GM18907 (cell line): Measurements from ENCODE around the gene HHAT.

Experiments
- ATAC-seq: cut with Tn5 transposase; IDR thresholded peaks from one replicate; pipeline ENCODE4 v1.9.1; 2021; ENCODE audit warnings: mild to moderate bottlenecking, moderate library complexity; ENCODE audit not compliant: unreplicated experiment

The HHAT gene

DNA sequence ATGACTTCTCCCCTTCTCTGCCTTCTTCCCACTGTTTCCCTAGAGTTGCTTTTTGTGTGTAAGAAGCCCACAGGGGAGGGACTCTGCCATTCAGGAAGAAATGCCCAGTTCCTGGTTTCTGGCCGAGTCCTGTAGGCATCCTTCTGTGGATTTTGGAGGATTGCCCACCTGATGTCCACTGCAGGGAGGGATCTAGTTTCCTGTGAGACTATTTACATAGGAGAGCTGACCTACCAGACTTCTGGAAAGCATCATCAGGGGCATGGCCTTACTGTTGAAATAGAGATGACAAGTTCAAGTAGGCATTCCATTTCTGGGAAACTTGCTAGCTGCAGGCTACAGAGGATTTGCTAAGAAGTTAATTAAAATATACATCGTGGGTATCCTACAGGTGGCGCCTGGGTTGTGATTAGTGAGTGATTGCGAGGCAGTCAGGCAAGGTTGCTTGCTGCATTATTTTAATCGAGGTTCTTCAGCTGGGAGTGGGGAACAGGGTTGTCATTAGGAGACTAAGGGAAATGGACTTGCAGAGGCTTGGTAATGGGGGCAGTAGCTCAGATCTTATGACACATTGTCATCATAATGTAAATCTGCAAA lies 148.7 kb downstream of the HHAT start:
- ATAC-seq = no peak

GRCh38 chr1:210478820-210479219 lies 150.1 kb downstream of the HHAT start:
- ATAC-seq = no peak

DNA sequence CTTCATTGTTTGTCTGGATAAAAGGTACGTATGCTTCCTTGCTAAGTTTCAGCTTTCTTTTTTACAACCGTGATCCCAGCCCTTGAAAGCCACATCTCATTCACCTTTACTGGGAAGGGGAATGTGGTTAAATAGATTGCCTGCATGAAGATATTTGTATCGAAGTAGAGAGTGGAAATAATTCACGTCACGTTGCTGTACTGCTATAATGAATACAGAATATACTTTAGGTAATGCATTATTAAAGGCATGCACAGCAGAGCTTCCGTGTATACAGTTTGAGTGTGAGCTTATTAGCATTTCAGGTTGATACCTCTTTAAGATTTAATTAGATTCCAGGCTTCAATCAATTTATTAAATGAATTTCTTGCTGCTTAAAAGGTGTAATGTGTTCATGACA lies 153.8 kb downstream of the HHAT start:
- ATAC-seq = no peak

GRCh38 chr1:210482945-210483617 lies 154.4 kb downstream of the HHAT start:
- no peak for ATAC-seq

- no peak for ATAC-seq
Observed at GRCh38 chr1:210483821-210484220, 155.1 kb downstream of the HHAT start.

GRCh38 chr1:210487021-210487420 lies 158.3 kb downstream of the HHAT start:
- no peak for ATAC-seq

DNA sequence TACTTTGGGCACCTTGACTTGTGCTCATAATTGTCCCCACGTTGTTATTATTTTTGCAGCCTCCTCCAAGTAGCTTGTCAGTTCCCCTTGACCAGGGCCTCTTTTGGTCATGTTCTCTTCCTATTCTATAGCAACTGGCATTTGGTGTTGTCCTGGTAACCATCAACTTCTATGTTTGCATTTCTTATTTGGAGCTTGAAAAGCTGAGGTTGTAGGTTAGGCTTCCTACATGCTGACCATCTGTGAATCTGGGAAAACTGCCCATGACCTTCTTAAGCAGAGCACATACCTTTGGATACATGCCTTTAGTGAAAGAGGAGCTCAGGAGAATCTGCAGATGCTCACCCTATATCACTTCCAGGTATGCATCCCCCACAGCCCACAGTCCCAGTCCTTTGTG lies 160.8 kb downstream of the HHAT start:
- no peak for ATAC-seq

- no peak for ATAC-seq
Observed at GRCh38 chr1:210490781-210491180, 162.1 kb downstream of the HHAT start.

DNA sequence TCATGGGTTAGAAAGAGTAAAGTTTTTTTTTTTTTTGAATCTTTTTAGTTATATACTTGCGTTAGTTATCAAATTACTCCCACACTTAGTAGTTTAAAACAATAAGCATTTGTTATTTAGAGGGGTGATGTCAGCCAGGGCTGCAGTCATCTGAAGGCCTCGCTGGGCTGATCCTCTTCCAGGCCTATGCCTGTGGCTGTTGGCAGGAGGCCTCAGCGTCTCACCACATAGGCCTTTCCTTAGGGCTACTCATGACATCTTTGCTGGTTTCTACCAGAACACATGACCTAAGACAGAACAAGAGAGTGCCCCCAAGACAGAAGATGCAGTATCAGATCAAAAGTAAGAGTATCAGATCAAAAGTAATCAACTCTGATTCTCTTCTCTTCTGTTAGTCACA lies 167.4 kb downstream of the HHAT start:
- no peak for ATAC-seq

- no peak for ATAC-seq
Observed at GRCh38 chr1:210499956-210500355, 171.3 kb downstream of the HHAT start.

DNA sequence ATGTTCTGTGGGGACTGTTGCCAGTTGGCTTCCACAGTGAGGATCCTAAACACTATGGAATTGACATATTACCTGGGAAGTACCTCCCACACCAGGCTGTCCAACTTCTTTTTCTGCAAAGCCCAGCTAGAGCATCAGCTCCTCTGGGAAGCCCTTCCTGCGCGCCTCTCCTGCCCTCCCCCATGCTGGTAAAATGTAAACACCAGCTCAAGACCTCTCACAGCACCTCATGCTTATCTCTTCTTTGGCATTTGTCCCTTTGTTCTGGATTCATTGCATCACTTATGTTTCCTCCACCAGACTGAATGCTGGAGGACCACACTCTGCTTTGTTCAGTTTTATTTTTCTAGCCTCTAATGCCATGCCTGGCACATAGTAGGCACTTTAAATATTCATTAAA lies 172.1 kb downstream of the HHAT start:
- no peak for ATAC-seq

- no peak for ATAC-seq
Observed at GRCh38 chr1:210504286-210504685, 175.6 kb downstream of the HHAT start.

DNA sequence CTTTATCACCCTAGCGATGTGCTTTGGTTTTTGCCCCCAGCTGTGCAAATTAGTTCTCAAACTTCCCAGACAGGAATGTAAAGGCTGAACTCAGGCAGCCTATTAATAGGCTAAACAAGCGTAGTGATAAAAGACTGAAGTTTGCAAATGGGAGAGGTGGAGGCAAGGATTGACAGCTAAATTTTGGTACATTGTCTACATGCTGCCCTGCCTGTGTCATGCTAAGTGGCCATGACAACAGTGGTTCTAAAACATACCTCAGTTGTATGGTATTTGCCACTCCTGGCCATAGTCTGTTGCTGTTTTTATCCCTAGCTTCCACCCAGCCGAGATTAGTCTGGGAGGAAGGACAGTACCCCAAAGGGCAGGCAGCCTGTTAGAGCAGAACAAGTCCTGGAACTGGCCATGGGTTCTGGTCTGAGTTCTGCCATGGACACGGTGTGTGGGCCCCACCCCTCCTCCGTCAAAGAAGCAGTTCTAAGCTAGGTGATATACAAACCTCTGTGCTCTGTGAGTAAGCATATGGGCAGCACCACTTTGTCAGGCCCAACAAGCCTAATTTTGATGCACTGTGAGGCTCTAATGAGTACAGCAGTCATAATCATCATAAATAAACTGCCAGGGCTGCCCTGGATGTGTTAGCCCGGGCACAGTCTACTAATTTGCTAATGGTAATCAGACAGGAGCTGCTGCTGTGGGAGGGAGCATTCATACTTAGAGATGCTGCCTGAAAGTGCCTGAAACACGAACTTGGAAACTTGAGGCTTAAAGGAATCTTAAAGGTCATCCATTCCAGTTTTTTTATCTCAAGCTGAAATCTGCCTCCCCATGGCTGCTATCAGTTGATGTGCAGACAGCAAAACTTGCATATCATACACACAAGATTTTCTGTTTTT lies 177.1 kb downstream of the HHAT start:
- no peak for ATAC-seq

- ATAC-seq = no peak
Observed at GRCh38 chr1:210506689-210507088, 178.0 kb downstream of the HHAT start.

GRCh38 chr1:210516092-210516656 lies 187.5 kb downstream of the HHAT start:
- ATAC-seq = no peak

DNA sequence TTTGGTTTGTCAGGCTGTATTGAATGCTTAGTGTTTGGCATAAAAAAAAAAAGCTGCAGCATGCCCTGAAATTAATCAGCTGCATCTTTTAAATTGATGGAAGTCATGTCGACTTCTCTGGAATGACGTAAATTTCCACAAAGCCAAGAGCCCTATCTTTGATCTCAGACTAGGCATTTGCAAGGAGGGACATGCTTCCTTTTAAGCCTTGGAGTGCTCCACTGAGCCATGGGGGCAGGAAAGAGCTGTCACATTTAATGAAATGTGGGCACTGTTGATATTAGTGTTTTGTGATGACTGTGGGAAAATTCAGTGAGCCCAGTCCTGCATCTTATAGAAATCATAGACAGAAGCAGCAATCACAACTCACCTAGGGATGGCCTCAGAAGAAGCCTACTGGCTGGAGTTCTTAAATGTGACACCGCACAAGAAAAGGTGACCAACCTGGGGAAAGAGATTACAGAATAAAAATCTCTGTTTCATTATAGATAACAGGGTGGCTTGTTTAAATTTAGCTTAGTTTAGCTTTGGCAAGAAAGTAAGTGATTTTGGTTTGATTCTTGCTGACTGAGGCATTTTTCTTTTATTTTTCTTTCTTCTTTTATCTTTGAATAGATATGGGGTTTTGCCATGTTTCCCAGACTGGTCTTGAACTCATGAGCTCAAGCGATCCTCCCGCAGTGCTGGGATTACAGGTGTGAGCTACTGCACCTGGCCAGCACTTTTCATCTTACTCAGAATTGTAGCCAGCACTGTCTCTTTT lies 188.2 kb downstream of the HHAT start:
- no peak for ATAC-seq

DNA sequence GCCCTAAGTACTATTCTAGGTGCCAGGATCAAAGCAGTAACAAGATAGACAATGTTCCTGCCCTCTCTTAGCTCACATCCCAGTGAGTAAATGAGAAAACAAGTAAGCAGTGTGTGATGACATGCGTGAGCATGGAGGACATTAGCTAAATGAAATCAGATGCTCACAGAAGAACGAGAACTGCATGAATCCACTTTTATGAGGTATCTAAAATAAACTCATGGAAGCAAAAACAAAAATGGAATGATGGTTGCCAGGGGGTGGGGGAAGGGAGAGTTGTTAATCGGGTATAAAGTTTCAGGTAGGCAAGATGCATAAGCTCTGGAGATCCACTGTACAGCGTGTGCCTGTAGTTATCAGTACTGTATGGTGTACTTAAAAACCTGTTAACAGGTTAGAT lies 195.1 kb downstream of the HHAT start:
- no peak for ATAC-seq

GRCh38 chr1:210525716-210526454 lies 197.2 kb downstream of the HHAT start:
- ATAC-seq = no peak

GRCh38 chr1:210527091-210527490 lies 198.4 kb downstream of the HHAT start:
- no peak for ATAC-seq
